LNCaP clone FGC (cell line): ENCODE measurements around the gene ZNF575.

ENCODE experiments used
- DNase-seq: peaks from one replicate; pipeline ENCODE4 v3.0.0-alpha.2; 2011; ENCODE audit warnings: low read depth
- H3K4me3 ChIP-seq: 2 replicates; pipeline ENCODE4 v1.5.1; 2011; ENCODE audit warnings: mild to moderate bottlenecking, low read depth, low read length, control low read depth
- CTCF ChIP-seq: IDR thresholded peaks from 2 replicates; pipeline ENCODE4 v1.5.1; 2012; ENCODE audit warnings: mild to moderate bottlenecking; ENCODE audit not compliant: control insufficient read depth, insufficient read depth; ENCODE audit errors: extremely low read depth

Gene ZNF575

DNA sequence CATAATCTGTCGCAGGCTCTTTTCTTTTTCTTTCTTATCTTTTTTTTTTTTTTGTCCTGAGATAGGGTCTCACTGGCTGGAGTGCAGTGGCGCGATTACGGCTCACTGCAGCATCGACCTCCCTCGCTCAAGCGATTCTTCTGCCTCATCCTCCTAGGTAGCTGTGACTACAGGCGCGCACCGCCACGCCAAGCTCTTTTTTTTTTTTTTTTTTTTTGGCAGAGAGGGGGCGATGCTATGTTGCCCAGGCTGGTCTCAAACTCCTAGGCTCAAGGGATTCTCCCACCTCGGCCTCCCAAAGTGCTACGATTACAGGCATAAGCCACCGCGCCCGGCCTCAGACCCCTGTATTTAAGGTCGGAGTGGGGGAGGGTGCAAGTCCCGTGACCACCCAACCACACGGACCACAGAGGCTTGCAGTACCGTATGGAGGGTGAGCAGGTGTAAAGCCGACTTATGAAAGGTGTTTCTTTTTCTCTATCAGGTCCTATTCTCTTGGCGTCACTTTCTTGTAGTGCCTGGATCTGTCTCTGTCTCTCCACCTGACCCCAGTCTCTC lies 30.5 kb upstream of the ZNF575 start:
- H3K4me3 ChIP-seq: no peak overlapping the region
- no peak for TF ChIP-seq CTCF
- no peak for DNase-seq

GRCh38 chr19:43503501-43504425 lies 29.2 kb upstream of the ZNF575 start:
- peak; percentile 34 for DNase-seq
- peak overlapping the region; percentile 67 for H3K4me3 ChIP-seq
- TF ChIP-seq CTCF: 0 out of 2 replicates have a peak, but pooled peaks have one; percentile 8

GRCh38 chr19:43504426-43505185 lies 28.4 kb upstream of the ZNF575 start, which contains the start of gene PHLDB3:
PHLDB3 (minus strand) TSS chr19:43504746; CDS start chr19:43504118, 628 bp downstream.
- TF ChIP-seq CTCF: no peak
- peak within 1 kb of the TSS; percentile 67 for H3K4me3 ChIP-seq
- DNase-seq: no peak

GRCh38 chr19:43505186-43505456 lies 27.9 kb upstream of the ZNF575 start:
- no peak for TF ChIP-seq CTCF
- no peak for DNase-seq
- no peak overlapping the region for H3K4me3 ChIP-seq

GRCh38 chr19:43505941-43506340 lies 27.0 kb upstream of the ZNF575 start:
- no peak overlapping the region for H3K4me3 ChIP-seq
- no peak for TF ChIP-seq CTCF
- no peak for DNase-seq

GRCh38 chr19:43506629-43507028 lies 26.4 kb upstream of the ZNF575 start:
- DNase-seq: no peak
- no peak for TF ChIP-seq CTCF
- H3K4me3 ChIP-seq: no peak overlapping the region
